Activated CD8-positive, alpha-beta memory T cell treated with anti-CD3 and anti-CD28 coated beads for 1 hour (primary cell): ENCODE results near the gene PRPH.
"Not testable (repeated sequence)": the region's sequence is repeated elsewhere in the genome, so short reads cannot be mapped to it uniquely, and the experiment has no call there.

Source experiments
- DNase-seq, 2 donors: peaks; one replicate each; pipeline ENCODE4 v3.0.0-alpha.2; 2020; ENCODE audit warnings: low read depth in 1 of 2; ENCODE audit errors: extremely low read depth in 1 of 2

PRPH gene

GRCh38 chr12:49332441-49332861 lies 37.5 kb downstream of the PRPH start:
- no peak for DNase-seq

DNA sequence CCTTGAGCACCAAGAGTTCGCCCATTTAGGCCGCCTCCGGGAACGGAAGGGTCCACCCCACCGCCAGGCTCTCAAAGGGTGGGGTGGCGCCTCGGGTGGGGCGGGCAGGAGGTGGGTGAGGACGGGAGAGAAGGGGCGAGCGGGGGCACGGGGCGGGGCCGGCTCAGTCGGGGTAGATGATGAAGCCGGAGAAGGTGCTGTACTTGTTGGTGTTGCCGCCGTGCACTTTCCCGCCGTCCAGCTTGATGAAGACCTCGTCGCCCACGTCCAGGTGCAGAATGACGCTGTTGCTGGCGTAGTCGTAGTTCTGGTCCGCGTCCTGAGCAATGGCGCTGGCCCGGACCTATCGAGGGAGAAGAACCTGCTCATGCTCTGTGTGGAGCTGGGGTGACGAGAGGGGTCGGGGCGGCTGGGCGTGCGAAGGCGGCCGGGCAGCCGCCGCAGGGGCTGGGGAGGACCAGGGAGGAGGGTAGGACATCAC lies 38.0 kb downstream of the PRPH start:
- DNase-seq = no peak

DNA sequence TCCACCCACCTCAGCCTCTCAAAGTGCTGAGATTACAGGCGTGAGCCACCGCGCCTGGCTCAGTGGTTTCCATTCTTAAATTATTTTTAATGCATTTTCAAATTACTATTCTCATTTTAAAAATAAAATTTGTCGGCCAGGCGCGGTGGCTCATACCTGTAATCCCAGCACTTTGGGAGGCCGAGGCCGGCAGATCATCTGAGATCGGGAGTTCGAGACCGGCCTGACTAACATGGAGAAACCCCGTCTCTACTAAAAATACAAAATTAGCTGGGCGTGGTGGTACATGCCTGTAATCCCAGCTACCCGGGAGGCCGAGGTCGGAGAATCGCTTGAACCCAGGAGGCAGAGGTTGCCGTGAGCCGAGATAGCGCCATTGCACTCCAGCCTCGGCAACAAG lies 38.8 kb downstream of the PRPH start:
- not testable (repeated sequence) for DNase-seq

GRCh38 chr12:49334226-49334625 lies 39.3 kb downstream of the PRPH start:
- DNase-seq = no peak

GRCh38 chr12:49334681-49335080 lies 39.7 kb downstream of the PRPH start:
- no peak for DNase-seq

DNA sequence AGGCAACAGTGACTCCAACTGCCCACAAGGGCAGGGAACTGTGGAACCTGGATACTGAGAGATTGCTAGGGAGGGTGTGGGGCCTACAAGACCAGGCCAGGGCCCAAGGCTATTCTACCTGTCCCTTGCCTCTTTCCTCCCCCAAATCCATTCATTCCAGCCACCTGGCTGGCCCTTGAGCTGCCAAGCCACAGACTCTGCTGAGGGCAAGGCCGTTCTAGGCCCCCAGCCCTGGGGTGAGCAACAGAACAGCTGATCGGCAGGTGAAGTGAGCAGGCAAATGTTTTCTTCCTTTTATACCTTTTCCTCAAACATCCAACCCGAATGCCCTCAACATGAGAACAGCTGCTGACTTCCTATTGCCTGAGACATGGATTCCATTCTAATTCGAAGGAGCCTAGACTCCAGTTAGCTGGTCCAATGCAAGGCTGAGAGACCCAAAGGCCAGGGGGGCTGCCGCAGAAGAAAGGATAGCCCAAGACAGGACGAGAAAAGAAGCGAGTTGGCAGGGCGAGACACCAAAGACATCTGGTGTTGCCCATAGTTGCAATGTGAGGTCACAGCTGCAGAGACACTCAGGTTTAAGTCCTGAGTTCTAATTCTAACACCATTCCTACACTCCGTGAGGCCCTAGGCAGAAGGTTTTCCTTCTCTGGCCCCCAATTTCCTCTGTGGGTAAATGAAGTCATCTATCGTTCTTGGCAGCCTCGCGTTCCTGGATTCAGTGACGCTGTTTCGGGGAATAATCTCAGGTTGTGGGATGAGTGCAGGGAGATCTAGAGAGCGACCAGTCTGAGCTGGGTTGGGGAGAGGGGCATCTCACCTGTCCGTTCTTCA lies 40.4 kb downstream of the PRPH start:
- no peak for DNase-seq

DNA sequence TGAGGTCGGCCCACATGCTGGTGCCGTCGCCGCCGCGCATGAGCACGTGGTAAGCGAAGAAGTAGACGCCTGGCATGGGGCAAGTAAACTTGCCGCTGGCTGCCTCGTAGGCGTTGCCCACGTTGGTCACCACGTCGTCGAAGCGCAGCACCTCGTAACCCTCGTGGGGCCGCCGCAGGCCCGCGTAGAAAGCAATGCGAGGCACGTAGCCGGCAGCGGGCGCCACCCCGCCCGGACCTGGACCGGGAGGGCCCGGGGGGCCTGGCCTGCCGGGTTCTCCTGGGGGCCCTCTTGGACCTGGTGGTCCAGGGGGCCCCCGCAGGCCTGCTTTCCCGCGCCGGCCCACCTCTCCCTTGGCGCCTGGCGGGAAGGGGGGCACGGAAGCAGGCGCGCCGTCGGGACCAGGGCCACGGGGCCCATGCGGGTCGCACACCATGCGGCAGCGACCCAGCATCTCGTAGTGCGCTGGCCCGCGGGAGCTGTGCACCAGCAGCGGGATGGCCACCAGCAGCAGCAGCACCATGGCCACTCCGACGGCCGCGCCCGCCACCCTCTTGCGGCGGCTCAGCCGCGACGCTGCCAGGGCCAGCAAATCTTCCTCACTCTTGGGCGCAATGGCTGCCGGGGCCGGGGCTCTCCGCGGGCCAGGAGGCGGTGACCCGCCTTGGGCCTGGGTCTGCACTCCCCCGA lies 41.2 kb downstream of the PRPH start:
- DNase-seq = no peak

GRCh38 chr12:49336645-49337584 lies 42.0 kb downstream of the PRPH start, which contains the start of gene C1QL4:
C1QL4 (minus strand) TSS chr12:49337188; CDS start chr12:49336477, 711 bp downstream.
- peak; percentile 70 to 87 for DNase-seq

GRCh38 chr12:49338830-49339463 lies 44.0 kb downstream of the PRPH start:
- DNase-seq = no peak

DNA sequence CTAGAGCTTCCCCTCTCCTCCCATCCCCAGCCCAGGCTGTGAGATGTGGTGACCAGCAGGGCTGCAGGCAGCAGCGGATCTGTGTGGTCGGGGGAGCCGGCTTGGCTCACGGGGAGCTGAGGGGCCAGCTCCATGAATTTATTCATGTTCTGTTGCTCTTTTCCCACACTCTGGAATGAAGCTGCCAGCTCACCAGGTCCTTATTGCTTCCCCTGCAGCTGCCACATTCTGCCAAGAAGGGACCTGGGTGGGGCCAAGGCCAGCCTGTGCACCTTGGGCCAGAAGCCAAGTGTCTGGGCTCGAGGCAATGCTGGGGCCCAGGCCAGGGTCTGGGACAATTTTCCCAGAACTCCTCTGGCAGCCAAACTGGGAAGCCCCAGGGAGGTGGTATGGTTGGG lies 44.5 kb downstream of the PRPH start:
- no peak for DNase-seq

GRCh38 chr12:49340095-49340870 lies 45.3 kb downstream of the PRPH start:
- no peak for DNase-seq

DNA sequence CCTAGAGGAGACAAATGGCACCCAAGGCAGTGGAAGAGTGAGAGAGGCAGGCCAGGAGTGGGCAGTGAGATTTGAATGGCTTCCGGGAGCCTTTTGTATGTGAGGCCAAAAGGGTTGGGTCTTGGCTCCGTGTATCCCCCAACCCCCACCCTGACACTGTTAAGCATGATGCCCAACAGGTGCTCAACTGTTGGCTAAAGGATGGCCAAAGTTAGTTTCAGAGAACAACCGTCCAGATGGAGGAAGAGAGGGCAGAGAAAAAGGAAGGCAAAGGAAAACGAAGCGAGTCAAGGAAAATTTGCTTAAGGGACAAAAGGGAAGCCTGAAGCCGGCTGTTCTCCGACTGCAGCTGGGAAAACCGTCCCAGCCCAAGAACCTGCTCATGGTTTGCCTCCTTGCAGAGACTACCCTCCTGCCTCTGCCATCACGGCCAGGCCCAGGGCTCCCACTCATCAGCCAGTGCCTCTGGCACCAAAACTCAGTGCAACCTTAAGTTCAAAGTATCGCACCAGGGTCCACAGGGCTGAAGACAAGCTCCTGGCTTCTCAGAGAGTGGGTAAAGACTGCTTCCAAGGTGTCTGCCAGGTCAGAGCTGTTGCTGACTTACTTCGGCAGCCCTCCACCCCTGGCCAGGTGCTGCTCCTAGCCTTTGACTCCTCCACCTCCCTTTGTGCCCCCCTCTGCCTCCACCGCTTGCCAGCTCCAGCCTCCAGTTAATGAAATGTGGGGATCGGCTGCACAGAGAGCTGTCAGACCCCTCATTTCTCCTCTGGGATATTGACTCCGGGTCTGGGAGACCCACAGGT lies 46.2 kb downstream of the PRPH start:
- no peak for DNase-seq

GRCh38 chr12:49341777-49342065 lies 46.8 kb downstream of the PRPH start:
- no peak for DNase-seq

DNA sequence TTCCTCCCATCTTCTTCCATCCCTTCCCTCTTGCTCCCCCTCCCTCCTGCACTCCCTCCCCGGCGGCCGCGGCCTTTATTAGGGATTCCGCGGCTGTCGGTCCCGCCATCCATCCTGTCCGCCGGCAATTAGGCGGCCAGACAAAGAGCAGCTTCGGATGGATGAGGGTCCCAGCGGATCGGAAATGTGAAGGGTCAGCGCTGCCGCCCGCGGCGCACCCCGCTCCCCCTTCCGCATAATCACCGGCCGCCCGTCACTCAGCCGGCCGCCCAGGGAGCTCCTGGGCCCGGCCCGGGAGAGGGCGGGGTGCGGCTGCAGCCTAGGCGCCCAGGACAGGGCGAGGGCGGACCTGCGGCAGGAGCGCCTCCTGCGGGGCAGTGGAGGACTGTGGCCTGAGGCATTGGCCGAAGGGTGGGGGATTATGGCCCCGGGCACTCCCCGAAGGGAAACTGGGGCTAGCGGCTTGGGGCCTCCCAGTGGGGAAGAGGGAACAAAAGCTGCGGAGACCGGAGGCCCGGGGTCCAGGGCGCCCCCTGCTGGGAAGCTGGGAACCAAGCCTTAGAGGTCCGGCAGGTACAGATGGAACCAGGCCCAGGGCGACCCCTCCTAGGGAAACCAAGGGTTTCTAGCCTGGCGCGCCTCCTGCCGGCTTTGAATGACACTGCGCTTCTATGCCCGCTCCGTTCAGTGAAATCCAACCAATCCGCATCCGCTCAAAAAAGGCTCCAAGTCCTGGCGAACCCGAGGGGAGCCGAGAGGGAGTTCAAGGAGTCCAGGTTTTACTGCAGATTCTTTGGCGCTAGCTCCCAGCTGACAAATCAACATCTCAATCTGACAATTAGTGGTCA lies 47.3 kb downstream of the PRPH start:
- DNase-seq = peak; percentile 40 to 52

DNA sequence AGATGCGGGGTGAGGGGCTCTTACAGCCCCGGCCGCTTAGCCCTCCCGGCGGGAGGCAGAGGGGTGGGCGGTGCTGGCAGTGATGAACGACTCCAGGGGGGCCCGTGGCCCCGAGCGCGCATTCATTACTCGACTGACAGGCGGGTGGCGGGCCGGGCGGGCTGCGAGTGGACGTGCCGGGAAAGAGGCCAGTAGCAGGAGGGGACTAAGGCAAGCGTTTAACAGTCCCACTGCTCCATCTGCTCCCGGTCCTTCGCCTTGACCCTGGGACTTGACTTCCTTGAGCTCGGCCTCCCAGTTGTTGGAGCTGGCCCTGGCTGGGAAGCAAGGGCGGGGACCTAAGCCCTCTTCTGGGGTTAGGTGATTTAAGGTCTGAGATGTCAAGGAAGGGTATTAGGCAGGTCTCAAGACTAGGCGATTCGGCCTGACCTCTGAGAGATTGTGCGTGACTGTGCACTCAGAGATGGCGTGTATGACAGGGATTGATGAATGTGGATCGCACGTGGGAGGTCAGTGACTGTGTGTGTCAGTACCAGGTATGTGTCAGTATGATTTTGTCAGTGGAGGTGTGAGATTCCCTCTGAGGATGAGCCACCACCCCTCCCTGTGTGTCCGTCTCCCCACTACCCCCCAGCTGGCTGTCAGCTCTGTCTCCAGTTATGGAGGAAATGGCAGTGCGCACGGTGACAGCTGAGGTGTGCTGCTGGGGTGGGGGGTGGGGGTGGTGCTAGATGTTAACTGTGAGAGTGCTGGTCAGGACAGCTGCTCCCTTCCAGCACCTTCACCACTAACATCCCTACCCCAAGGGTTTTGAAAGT lies 48.2 kb downstream of the PRPH start:
- no peak for DNase-seq

DNA sequence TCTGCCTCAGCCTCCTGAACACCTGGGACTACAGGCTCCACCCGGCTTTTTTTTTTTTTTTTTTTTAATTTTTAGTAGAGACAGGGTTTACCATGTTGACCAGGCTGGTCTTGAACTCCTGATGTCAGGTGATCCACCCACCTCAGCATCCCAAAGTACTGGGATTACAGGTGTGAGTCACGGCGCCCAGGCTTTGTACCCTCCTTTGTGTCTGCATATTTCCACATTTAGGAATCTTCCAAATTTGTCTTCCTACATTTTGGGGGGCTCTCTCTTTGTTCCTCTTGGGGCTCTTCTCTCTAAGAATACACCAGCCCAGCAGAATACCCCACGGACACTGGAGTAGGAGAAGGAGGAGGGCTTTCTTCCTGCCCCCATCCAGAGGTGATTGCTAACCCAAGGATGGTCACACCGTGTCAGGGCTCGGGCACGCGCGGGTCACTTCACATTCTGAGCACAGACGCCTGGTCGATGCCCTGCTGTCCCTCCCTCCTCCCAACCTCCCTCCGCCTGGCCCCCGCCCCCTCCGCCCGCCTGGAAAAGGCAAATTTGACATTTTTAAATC lies 49.6 kb downstream of the PRPH start:
- no peak for DNase-seq
